ENCODE data around the gene ITIH5.
"Not testable (repeated sequence)": the region's sequence is repeated elsewhere in the genome, so short reads cannot be mapped to it uniquely, and the experiment has no call there.

The ITIH5 gene

DNA sequence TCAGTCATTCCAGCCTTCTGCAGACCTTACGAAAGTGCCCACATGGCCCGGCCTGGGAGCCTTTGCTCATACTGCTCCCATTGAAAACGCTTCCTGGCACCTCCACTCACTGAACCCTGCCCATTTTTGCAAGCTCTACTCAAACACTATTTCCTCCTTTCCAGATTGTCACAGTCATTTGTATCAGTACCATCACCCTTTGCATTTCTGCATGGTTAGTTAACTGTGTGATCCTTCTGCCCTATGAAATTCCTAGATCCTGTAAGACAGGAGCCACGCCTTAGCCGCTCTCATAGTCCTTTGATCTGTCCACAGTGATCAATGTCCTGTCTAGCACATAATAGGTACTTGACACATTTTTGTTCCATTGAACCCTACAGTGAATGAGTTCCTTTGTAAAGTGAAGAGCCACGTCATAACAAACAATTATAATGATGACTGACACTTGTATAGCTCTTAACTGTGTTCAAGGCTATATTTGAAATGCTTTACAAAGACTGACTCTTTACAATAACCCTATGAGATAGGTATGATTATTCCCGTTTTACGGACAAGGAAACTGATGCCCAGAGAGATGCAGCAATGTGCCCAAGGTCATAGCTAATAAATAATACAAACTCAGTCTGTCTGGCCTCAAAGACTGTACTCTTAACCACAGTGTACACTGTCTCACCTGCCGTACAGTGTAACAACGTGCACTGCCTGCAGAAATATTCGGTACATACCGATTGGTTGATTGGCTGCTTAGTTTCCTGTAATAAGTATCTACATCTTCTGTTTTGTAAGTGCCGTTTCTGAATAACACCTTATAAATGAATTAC lies 19.8 kb upstream of the ITIH5 start:
- H4K20me1 ChIP-seq (ENCODE audit: insufficient read depth, low read length, poor library complexity, severe bottlenecking): no peaks in the 10 kb centered on the region
- H3K36me3 ChIP-seq (ENCODE audit: insufficient read depth, low read length): no peaks in the 10 kb centered on the region
- H3K9me2 ChIP-seq (replicated peaks; ENCODE audit: low read depth, low read length): no peaks in the 10 kb centered on the region
- no peak for TF ChIP-seq EZH2phosphoT487 (IDR thresholded peaks at IDR 0.05; ENCODE audit: borderline replicate concordance)
- TF ChIP-seq, protein P1, sequence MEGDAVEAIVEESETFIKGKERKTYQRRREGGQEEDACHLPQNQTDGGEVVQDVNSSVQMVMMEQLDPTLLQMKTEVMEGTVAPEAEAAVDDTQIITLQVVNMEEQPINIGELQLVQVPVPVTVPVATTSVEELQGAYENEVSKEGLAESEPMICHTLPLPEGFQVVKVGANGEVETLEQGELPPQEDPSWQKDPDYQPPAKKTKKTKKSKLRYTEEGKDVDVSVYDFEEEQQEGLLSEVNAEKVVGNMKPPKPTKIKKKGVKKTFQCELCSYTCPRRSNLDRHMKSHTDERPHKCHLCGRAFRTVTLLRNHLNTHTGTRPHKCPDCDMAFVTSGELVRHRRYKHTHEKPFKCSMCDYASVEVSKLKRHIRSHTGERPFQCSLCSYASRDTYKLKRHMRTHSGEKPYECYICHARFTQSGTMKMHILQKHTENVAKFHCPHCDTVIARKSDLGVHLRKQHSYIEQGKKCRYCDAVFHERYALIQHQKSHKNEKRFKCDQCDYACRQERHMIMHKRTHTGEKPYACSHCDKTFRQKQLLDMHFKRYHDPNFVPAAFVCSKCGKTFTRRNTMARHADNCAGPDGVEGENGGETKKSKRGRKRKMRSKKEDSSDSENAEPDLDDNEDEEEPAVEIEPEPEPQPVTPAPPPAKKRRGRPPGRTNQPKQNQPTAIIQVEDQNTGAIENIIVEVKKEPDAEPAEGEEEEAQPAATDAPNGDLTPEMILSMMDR (conservative IDR thresholded peaks at IDR 0.05; ENCODE audit: low read length): no peak
- H3K4me2 ChIP-seq (ENCODE audit: low read depth, low read length, poor library complexity, severe bottlenecking): peak overlapping the region; percentile 13
- peak overlapping the region; percentile 70; the same call in 1 of the 2 replicates for H2AFZ ChIP-seq (ENCODE audit: low read length)
- H3K4me1 ChIP-seq (ENCODE audit: insufficient read depth, low read length, poor library complexity, severe bottlenecking): no peaks in the 10 kb centered on the region
- no peaks in the 10 kb centered on the region for H3K79me2 ChIP-seq (ENCODE audit: insufficient read depth, low read length)
- H3K9me3 ChIP-seq (ENCODE audit: insufficient read depth, low read depth, low read length): no peaks in the 10 kb centered on the region
- no peak overlapping the region for H3K4me3 ChIP-seq (ENCODE audit: low read length, poor library complexity, severe bottlenecking)
- H3F3A ChIP-seq (ENCODE audit: low read depth): no peaks in the 10 kb centered on the region
- no peak overlapping the region for H3K9ac ChIP-seq (ENCODE audit: low read depth, low read length, poor library complexity, severe bottlenecking)
- no peaks in the 10 kb centered on the region for H3K27me3 ChIP-seq (ENCODE audit: insufficient read depth, low read length, poor library complexity, severe bottlenecking)

DNA sequence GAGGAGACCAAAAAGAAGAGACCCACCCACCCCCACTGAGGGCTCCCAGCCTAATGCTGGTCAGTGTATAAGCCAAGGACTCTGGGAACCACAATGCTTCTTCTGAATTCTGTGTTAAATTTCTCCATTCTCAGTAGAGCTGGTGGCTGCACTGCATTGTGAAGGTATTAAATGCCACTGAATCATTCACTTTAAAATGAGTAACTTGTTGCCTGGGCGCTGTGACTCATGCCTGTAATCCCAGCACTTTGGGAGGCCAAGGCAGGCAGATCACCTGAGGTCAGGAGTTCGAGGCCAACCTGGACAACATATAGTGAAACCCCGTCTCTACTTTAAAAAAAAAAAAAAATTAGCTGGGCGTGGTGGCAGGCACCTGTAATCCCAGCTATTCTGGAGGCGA lies 13.3 kb upstream of the ITIH5 start:
- H3K9ac ChIP-seq (ENCODE audit: low read depth, low read length, poor library complexity, severe bottlenecking); H3K4me1 ChIP-seq (ENCODE audit: insufficient read depth, low read length, poor library complexity, severe bottlenecking); H3K9me3 ChIP-seq (ENCODE audit: insufficient read depth, low read depth, low read length); H3K9me2 ChIP-seq (replicated peaks; ENCODE audit: low read depth, low read length); H3K4me3 ChIP-seq (ENCODE audit: low read length, poor library complexity, severe bottlenecking); H4K20me1 ChIP-seq (ENCODE audit: insufficient read depth, low read length, poor library complexity, severe bottlenecking); H3F3A ChIP-seq (ENCODE audit: low read depth); H3K27me3 ChIP-seq (ENCODE audit: insufficient read depth, low read length, poor library complexity, severe bottlenecking); H3K79me2 ChIP-seq (ENCODE audit: insufficient read depth, low read length); H2AFZ ChIP-seq (ENCODE audit: low read length); H3K36me3 ChIP-seq (ENCODE audit: insufficient read depth, low read length); H3K4me2 ChIP-seq (ENCODE audit: low read depth, low read length, poor library complexity, severe bottlenecking): not testable (repeated sequence)

DNA sequence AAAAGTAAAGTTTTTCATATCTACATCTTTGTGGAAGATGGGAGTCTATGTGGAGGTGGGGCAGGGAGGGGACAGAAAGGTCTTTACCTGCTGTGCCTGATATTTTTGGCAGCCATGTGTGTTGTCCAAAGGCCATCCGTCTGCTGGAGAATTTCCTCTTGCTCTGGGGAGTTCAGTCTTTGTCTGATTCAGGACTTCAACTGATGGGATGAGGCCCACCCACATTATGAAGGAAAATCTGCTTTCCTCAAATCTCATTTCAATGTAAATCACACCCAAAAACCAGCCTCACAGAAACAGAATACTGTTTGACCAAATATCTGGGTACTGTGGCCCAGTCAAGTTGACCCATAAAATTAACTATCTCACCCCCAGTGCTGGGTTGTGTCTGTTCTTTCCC lies 12.5 kb upstream of the ITIH5 start:
- Histone ChIP-seq H3K27me3 (ENCODE audit: insufficient read depth, low read length, poor library complexity, severe bottlenecking) (no peaks in the 10 kb centered on the region), H3K9me3 (ENCODE audit: insufficient read depth, low read depth, low read length) (no peaks in the 10 kb centered on the region), H3K9me2 (replicated peaks; ENCODE audit: low read depth, low read length) (no peaks in the 10 kb centered on the region), H3K4me3 (ENCODE audit: low read length, poor library complexity, severe bottlenecking) (no peak overlapping the region), H3F3A (ENCODE audit: low read depth) (no peaks in the 10 kb centered on the region), H3K4me2 (ENCODE audit: low read depth, low read length, poor library complexity, severe bottlenecking) (no peak overlapping the region), H2AFZ (ENCODE audit: low read length) (no peak overlapping the region), H3K9ac (ENCODE audit: low read depth, low read length, poor library complexity, severe bottlenecking) (no peak overlapping the region), H3K4me1 (ENCODE audit: insufficient read depth, low read length, poor library complexity, severe bottlenecking) (no peaks in the 10 kb centered on the region), H4K20me1 (ENCODE audit: insufficient read depth, low read length, poor library complexity, severe bottlenecking) (no peaks in the 10 kb centered on the region), H3K79me2 (ENCODE audit: insufficient read depth, low read length) (no peaks in the 10 kb centered on the region), H3K36me3 (ENCODE audit: insufficient read depth, low read length) (no peaks in the 10 kb centered on the region)
- TF ChIP-seq, protein P1 (conservative IDR thresholded peaks at IDR 0.05; ENCODE audit: low read length): no peak
- no peak for TF ChIP-seq EZH2phosphoT487 (IDR thresholded peaks at IDR 0.05; ENCODE audit: borderline replicate concordance)
